GM12875 (cell line): ENCODE data around the gene PAIP2B.
A peak's percentile ranks its signal among the peaks of the same experiment; 100 is the strongest.
"Not testable (repeated sequence)": the region's sequence is repeated elsewhere in the genome, so short reads cannot be mapped to it uniquely, and the experiment has no call there.

ENCODE experiments used
- H3K4me3 ChIP-seq: one replicate; pipeline ENCODE4 v1.5.1; 2011; ENCODE audit warnings: low read depth, low read length, control low read depth
- CTCF ChIP-seq: IDR thresholded peaks from 2 replicates; pipeline ENCODE4 v1.5.1; 2011; ENCODE audit warnings: low read depth, mild to moderate bottlenecking, control low read depth, inconsistent platforms, low read length, moderate library complexity, borderline replicate concordance; ENCODE audit not compliant: insufficient read depth

Gene PAIP2B

GRCh38 chr2:71238089-71238488 is 11.2 kb upstream of the PAIP2B start:
- H3K4me3 ChIP-seq = no peak overlapping the region
- TF ChIP-seq CTCF = no peak

- no peak for TF ChIP-seq CTCF
- no peak overlapping the region for H3K4me3 ChIP-seq
Measured at GRCh38 chr2:71235930-71236587, 9.2 kb upstream of the PAIP2B start.

- H3K4me3 ChIP-seq = not testable (repeated sequence)
Measured at GRCh38 chr2:71233072-71233471, 6.2 kb upstream of the PAIP2B start.

- TF ChIP-seq CTCF = peak; percentile 27; the same call in 1 of the 2 replicates
- peak overlapping the region; percentile 68 for H3K4me3 ChIP-seq
Measured at GRCh38 chr2:71226096-71226964, 573 bp downstream of the PAIP2B start.

- no peak for TF ChIP-seq CTCF
- no peak overlapping the region for H3K4me3 ChIP-seq
Measured at GRCh38 chr2:71224935-71225334, 2.0 kb downstream of the PAIP2B start.

GRCh38 chr2:71224457-71224856 is 2.4 kb downstream of the PAIP2B start:
- TF ChIP-seq CTCF = no peak
- H3K4me3 ChIP-seq = no peak overlapping the region

GRCh38 chr2:71223767-71224333 is 3.1 kb downstream of the PAIP2B start:
- H3K4me3 ChIP-seq = no peak overlapping the region
- 0 out of 2 replicates have a peak, but pooled peaks have one; percentile 18 for TF ChIP-seq CTCF
